LNCaP clone FGC (cell line): ENCODE measurements around the gene PCNT.

Experiments used
- DNase-seq: peaks from one replicate; pipeline ENCODE4 v3.0.0-alpha.2; 2011; ENCODE audit warnings: low read depth
- H3K4me3 ChIP-seq: 2 replicates; pipeline ENCODE4 v1.5.1; 2011; ENCODE audit warnings: mild to moderate bottlenecking, low read depth, low read length, control low read depth
- TF ChIP-seq, protein P1 (sequence below): IDR thresholded peaks from 2 replicates; pipeline ENCODE4 v1.5.1; 2012; ENCODE audit warnings: mild to moderate bottlenecking; ENCODE audit not compliant: control insufficient read depth, insufficient read depth; ENCODE audit errors: extremely low read depth

PCNT gene

GRCh38 chr21:46362946-46363345 is 39.0 kb downstream of the PCNT start:
- no peak for DNase-seq
- TF ChIP-seq, protein P1, sequence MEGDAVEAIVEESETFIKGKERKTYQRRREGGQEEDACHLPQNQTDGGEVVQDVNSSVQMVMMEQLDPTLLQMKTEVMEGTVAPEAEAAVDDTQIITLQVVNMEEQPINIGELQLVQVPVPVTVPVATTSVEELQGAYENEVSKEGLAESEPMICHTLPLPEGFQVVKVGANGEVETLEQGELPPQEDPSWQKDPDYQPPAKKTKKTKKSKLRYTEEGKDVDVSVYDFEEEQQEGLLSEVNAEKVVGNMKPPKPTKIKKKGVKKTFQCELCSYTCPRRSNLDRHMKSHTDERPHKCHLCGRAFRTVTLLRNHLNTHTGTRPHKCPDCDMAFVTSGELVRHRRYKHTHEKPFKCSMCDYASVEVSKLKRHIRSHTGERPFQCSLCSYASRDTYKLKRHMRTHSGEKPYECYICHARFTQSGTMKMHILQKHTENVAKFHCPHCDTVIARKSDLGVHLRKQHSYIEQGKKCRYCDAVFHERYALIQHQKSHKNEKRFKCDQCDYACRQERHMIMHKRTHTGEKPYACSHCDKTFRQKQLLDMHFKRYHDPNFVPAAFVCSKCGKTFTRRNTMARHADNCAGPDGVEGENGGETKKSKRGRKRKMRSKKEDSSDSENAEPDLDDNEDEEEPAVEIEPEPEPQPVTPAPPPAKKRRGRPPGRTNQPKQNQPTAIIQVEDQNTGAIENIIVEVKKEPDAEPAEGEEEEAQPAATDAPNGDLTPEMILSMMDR = no peak
- no peak overlapping the region for H3K4me3 ChIP-seq

DNA sequence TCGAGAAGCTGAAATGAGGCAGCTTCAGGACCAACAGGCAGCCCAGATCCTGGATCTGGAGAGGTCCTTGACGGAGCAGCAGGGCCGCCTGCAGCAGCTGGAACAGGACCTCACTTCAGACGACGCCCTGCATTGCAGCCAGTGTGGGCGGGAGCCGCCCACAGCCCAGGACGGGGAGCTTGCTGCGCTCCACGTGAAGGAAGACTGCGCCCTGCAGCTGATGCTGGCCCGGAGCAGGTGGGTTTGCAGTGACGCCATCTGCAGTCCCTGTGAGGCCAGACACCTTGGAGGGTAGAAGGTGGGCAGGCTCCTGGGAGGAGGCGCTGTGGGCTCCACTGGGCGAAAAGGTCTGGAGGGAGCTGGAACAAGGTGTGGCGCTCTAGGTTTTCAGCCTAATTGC is 39.7 kb downstream of the PCNT start:
- TF ChIP-seq, protein P1 = no peak
- no peak for DNase-seq
- H3K4me3 ChIP-seq = no peak overlapping the region

- no peak for DNase-seq
- TF ChIP-seq, protein P1 = no peak
- H3K4me3 ChIP-seq = no peak overlapping the region
These were observed 42.1 kb downstream of the PCNT start for GRCh38 chr21:46366091-46366490.

DNA sequence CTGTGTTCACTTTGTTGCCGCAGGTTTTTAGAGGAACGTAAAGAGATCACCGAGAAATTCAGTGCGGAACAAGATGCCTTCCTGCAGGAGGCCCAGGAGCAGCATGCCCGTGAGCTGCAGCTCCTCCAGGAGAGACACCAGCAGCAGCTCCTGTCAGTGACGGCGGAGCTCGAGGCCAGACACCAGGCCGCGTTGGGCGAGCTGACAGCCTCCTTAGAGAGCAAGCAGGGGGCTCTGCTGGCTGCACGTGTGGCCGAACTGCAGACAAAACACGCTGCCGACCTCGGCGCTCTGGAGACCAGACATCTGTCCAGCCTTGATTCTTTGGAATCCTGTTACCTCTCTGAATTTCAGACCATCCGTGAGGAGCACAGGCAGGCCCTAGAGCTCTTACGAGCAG is 42.6 kb downstream of the PCNT start:
- no peak overlapping the region for H3K4me3 ChIP-seq
- TF ChIP-seq, protein P1 = no peak
- no peak for DNase-seq

GRCh38 chr21:46366966-46367365 is 43.0 kb downstream of the PCNT start:
- no peak for DNase-seq
- no peak overlapping the region for H3K4me3 ChIP-seq

DNA sequence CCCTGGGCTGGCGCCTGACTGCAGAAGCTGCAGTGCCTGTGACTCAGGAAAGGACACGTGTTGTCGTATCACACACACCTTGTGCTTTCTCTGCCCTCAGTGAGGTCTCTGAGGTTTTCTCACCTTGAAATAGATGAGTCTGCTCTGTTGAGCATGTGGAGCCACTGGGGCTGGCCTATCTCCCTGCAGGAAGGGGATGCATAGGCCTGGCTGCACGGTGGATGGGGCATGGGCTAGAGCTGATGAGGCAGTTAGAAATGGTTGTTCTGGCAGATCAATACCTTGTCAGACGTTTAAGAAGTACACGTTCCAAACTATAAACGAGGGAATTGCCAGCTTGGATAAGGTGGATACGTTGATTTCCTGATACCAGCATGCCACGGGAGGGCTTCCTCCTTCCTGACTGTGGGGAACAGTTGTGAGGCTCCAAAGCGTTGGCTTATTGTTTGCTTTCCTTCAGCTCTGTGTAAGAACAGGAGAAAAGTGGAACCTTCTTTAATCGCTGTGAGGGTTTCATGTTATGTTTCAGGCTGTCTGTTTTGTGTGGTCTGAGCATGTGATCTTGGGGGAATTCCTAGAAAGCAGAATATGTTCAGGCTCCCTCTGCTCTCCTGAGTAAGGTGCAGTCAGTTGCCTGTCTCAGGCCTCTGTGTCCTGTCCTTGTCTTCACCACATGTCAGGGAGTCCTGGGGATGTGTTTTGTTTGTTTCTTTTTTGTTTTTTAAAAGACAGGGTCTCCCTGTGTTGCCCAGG is 44.8 kb downstream of the PCNT start:
- TF ChIP-seq, protein P1 = no peak
- no peak overlapping the region for H3K4me3 ChIP-seq
- no peak for DNase-seq

More at GRCh38 chr21:46366966-46367365, 43.0 kb downstream of the PCNT start:
- TF ChIP-seq, protein P1 = no peak

DNA sequence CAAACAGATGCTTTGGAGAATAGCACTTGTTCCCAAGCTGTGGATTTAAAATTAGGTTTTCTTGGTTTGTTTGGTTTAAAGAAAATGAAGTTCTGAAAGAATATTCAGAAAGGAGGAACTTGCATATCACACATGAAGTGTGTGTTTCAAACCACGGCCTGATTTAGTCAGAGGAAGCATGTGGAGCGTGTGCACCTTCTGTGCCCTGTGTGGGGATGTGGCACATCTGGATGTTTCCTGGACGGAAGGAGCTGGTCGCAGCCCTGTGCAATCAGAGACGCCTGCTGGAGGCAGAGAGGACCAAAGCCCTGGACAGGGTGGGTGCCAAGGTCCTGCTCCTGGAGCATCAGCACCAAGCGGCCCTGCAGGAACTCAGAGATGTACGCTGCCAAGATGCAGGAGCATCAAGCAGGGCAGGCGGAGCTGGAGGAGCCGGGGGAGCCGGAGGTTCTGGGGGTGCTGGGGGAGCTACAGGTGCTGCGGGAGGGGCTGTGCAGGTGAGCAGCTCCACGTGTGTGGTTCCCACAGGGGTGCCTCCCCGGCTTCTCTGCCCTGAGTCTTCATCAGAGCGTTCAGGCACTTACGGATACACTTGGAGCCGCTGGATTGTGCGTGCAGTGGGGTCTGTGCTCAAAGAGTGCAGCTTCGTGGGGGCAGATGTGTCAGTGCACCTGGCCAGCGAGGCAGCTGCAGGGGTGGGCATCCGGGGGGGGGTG is 45.7 kb downstream of the PCNT start:
- TF ChIP-seq, protein P1 = no peak
- no peak overlapping the region for H3K4me3 ChIP-seq
- DNase-seq = no peak
